GM12892 (cell line): ENCODE data around the gene MSGN1.

Source experiments
- POLR2A ChIP-seq: IDR thresholded peaks from 2 replicates; pipeline ENCODE4 v1.6.1; 2011; ENCODE audit warnings: low read depth, low read length, control low read depth
- POLR2AphosphoS5 ChIP-seq: IDR thresholded peaks from 2 replicates; pipeline ENCODE4 v1.6.1; 2011; ENCODE audit warnings: low read depth, low read length, control low read depth
- TAF1 ChIP-seq: IDR thresholded peaks from 2 replicates; pipeline ENCODE4 v1.6.1; 2011; ENCODE audit warnings: low read depth, mild to moderate bottlenecking, control low read depth, low read length, borderline replicate concordance

- 0 out of 2 replicates have a peak, but pooled peaks have one; percentile 8 for TF ChIP-seq POLR2A
- no peak for TF ChIP-seq POLR2AphosphoS5
- no peak for TF ChIP-seq TAF1
Measured at GRCh38 chr2:17813742-17814473, 2.4 kb upstream of the MSGN1 start.
